CD4-positive, alpha-beta T cell treated with Interleukin-4 for 1 hour (primary cell): ENCODE data around the gene CREBL2.
"Not testable (repeated sequence)": the region's sequence is repeated elsewhere in the genome, so short reads cannot be mapped to it uniquely, and the experiment has no call there.

Source experiments
- DNase-seq, 2 donors: peaks; one replicate each; pipeline ENCODE4 v3.0.0-alpha.2; 2020 to 2022

The CREBL2 gene

GRCh38 chr12:12599750-12600643, 11.7 kb upstream of the CREBL2 start:
- DNase-seq: no peak

GRCh38 chr12:12600659-12601058, 11.0 kb upstream of the CREBL2 start:
- peak in 1 of 2 donors; percentile 47 for DNase-seq

- no peak for DNase-seq
Observed at GRCh38 chr12:12604740-12605139, 6.9 kb upstream of the CREBL2 start.

- no peak for DNase-seq
Observed at GRCh38 chr12:12606781-12607589, 4.7 kb upstream of the CREBL2 start.

GRCh38 chr12:12608557-12608957, 3.1 kb upstream of the CREBL2 start:
- DNase-seq: no peak

GRCh38 chr12:12609692-12610091, 2.0 kb upstream of the CREBL2 start:
- DNase-seq: no peak

GRCh38 chr12:12610711-12611110, 965 bp upstream of the CREBL2 start:
- DNase-seq: no peak

- DNase-seq: peak in 1 of 2 donors; percentile 55
Observed at GRCh38 chr12:12612358-12612757, 682 bp downstream of the CREBL2 start.

- DNase-seq: peak; percentile 61
Observed at GRCh38 chr12:12613344-12613743, 1.7 kb downstream of the CREBL2 start.

- DNase-seq: no peak
Observed at GRCh38 chr12:12614342-12614741, 2.7 kb downstream of the CREBL2 start.

- DNase-seq: no peak
Observed at GRCh38 chr12:12616512-12617310, 5.0 kb downstream of the CREBL2 start.

- DNase-seq: not testable (repeated sequence)
Observed at GRCh38 chr12:12618064-12618463, 6.4 kb downstream of the CREBL2 start.

GRCh38 chr12:12620730-12621315, 9.1 kb downstream of the CREBL2 start:
- DNase-seq: no peak

GRCh38 chr12:12622418-12622817, 10.7 kb downstream of the CREBL2 start:
- peak; percentile 22 to 73 for DNase-seq

GRCh38 chr12:12624498-12624992, 12.9 kb downstream of the CREBL2 start:
- no peak for DNase-seq

- DNase-seq: no peak
Observed at GRCh38 chr12:12626471-12626870, 14.8 kb downstream of the CREBL2 start.

- DNase-seq: no peak
Observed at GRCh38 chr12:12627308-12627827, 15.7 kb downstream of the CREBL2 start.

- no peak for DNase-seq
Observed at GRCh38 chr12:12628013-12628412, 16.3 kb downstream of the CREBL2 start.

- no peak for DNase-seq
Observed at GRCh38 chr12:12630850-12631249, 19.2 kb downstream of the CREBL2 start.

- DNase-seq: no peak
Observed at GRCh38 chr12:12635651-12636050, 24.0 kb downstream of the CREBL2 start.

GRCh38 chr12:12636641-12637040, 25.0 kb downstream of the CREBL2 start:
- no peak for DNase-seq

- not testable (repeated sequence) for DNase-seq
Observed at GRCh38 chr12:12639995-12640394, 28.3 kb downstream of the CREBL2 start.
